ENCODE data around the gene AOC1.

The AOC1 gene

GRCh38 chr7:150830937-150831336, 21.4 kb upstream of the AOC1 start:
- TF ChIP-seq ZFP3 (CRISPR knock-in tag; IDR thresholded peaks at IDR 0.05) (no peak), RARB (CRISPR knock-in tag; IDR thresholded peaks at IDR 0.05) (no peak), OSR1 (CRISPR knock-in tag; IDR thresholded peaks at IDR 0.05) (no peak), SNAI2 (CRISPR knock-in tag; IDR thresholded peaks at IDR 0.05) (no peak), CREB5 (CRISPR knock-in tag; IDR thresholded peaks at IDR 0.05; ENCODE audit: low read depth) (no peak), TOX (CRISPR knock-in tag; IDR thresholded peaks at IDR 0.05; ENCODE audit: borderline replicate concordance) (no peak), TCF4 (CRISPR knock-in tag; IDR thresholded peaks at IDR 0.05; ENCODE audit: borderline replicate concordance) (no peak), ZC3H10 (CRISPR knock-in tag; IDR thresholded peaks at IDR 0.05) (no peak), ZFP30 (CRISPR knock-in tag; IDR thresholded peaks at IDR 0.05) (no peak), ZNF8 (CRISPR knock-in tag; IDR thresholded peaks at IDR 0.05) (no peak), BACH2 (CRISPR knock-in tag; IDR thresholded peaks at IDR 0.05; ENCODE audit: borderline replicate concordance) (no peak), ISL1 (CRISPR knock-in tag; IDR thresholded peaks at IDR 0.05) (no peak), TSHZ2 (CRISPR knock-in tag; IDR thresholded peaks at IDR 0.05) (no peak), CSRNP3 (CRISPR knock-in tag; IDR thresholded peaks at IDR 0.05) (no peak), PATZ1 (CRISPR knock-in tag; IDR thresholded peaks at IDR 0.05; ENCODE audit: borderline replicate concordance) (no peak), ARNTL (CRISPR knock-in tag; IDR thresholded peaks at IDR 0.05; ENCODE audit: borderline replicate concordance, low read depth) (no peak)
- no peak for ATAC-seq

- no peak for ATAC-seq
These were observed 20.5 kb upstream of the AOC1 start for GRCh38 chr7:150831851-150832250.

More at GRCh38 chr7:150831851-150832250, 20.5 kb upstream of the AOC1 start:
- TF ChIP-seq ZNF8 (CRISPR knock-in tag; IDR thresholded peaks at IDR 0.05) = no peak
- no peak for TF ChIP-seq ARNTL (CRISPR knock-in tag; IDR thresholded peaks at IDR 0.05; ENCODE audit: borderline replicate concordance, low read depth)
- no peak for TF ChIP-seq TOX (CRISPR knock-in tag; IDR thresholded peaks at IDR 0.05; ENCODE audit: borderline replicate concordance)
- no peak for TF ChIP-seq TCF4 (CRISPR knock-in tag; IDR thresholded peaks at IDR 0.05; ENCODE audit: borderline replicate concordance)
- no peak for TF ChIP-seq OSR1 (CRISPR knock-in tag; IDR thresholded peaks at IDR 0.05)
- no peak for TF ChIP-seq ZNF565 (CRISPR knock-in tag; conservative IDR thresholded peaks at IDR 0.05; ENCODE audit: low read depth)
- TF ChIP-seq ZFP30 (CRISPR knock-in tag; IDR thresholded peaks at IDR 0.05) = no peak
- no peak for TF ChIP-seq ZC3H10 (CRISPR knock-in tag; IDR thresholded peaks at IDR 0.05)
- TF ChIP-seq ZFP3 (CRISPR knock-in tag; IDR thresholded peaks at IDR 0.05) = no peak
- no peak for TF ChIP-seq ZNF70 (CRISPR knock-in tag; IDR thresholded peaks at IDR 0.05)
- TF ChIP-seq BACH2 (CRISPR knock-in tag; IDR thresholded peaks at IDR 0.05; ENCODE audit: borderline replicate concordance) = no peak
- no peak for TF ChIP-seq POU6F1 (CRISPR knock-in tag; IDR thresholded peaks at IDR 0.05; ENCODE audit: borderline replicate concordance, low read depth)
- no peak for TF ChIP-seq CSDC2 (CRISPR knock-in tag; IDR thresholded peaks at IDR 0.05)
- TF ChIP-seq PPARA (CRISPR knock-in tag; IDR thresholded peaks at IDR 0.05; ENCODE audit: borderline replicate concordance) = no peak
- TF ChIP-seq RARB (CRISPR knock-in tag; IDR thresholded peaks at IDR 0.05) = no peak
- TF ChIP-seq TSHZ2 (CRISPR knock-in tag; IDR thresholded peaks at IDR 0.05) = no peak
- TF ChIP-seq GLIS3 (CRISPR knock-in tag; IDR thresholded peaks at IDR 0.05) = no peak
- TF ChIP-seq PATZ1 (CRISPR knock-in tag; IDR thresholded peaks at IDR 0.05; ENCODE audit: borderline replicate concordance) = no peak
- no peak for TF ChIP-seq CREB5 (CRISPR knock-in tag; IDR thresholded peaks at IDR 0.05; ENCODE audit: low read depth)
- no peak for TF ChIP-seq SNAI2 (CRISPR knock-in tag; IDR thresholded peaks at IDR 0.05)
